ENCODE data around the gene ARHGAP29. TPM values are rescaled to one million over a fixed set of nuclear protein-coding genes. Genes with fewer than 3 reads are reported as not detected.

ARHGAP29 gene
- total and polyA plus RNA-seq, 2 of the 8 experiments (the other 6 are each of a cell fraction or from before 2014, with no cell fraction given), result 0.57 to 3.2 TPM

DNA sequence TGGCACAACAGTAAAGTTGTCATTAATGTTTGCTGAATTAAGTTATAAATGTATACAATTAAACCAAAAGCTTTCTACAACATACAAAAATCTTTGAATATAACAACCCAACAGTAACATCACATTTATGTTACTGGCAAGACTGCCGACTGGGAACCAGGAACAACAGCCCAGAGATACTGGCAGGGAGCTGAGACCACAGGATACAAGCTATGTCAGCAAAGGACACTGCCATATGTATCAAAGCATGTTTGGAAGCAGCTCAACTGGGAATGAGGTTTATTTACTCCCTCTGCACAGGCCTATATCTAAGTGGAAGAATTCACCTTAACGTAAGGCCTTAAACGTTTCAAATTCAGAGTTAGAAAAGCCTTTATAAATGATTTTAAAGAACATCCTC is 50.4 kb downstream of the ARHGAP29 start:
- Histone ChIP-seq H2BK20ac (ENCODE audit: low read length) (no peak overlapping the region), H2AFZ (ENCODE audit: low read length) (no peak overlapping the region), H3K4me1 (replicated peaks in 1 of 4; ENCODE audit: control insufficient read depth in 3 of 4, insufficient read depth in 4 of 4, low read length in 3 of 4) (no peaks in the 10 kb centered on the region), H2BK12ac (ENCODE audit: low read depth, low read length) (no peak overlapping the region), H3K23me2 (ENCODE audit: low read depth, low read length) (no peaks in the 10 kb centered on the region), H4K5ac (ENCODE audit: insufficient read length, low read depth, low read length) (no peak overlapping the region), H3K36me3 (ENCODE audit: control insufficient read depth in 2 of 4, insufficient read depth in 4 of 4, low read length in 3 of 4) (no peaks in the 10 kb centered on the region), H3K14ac (ENCODE audit: insufficient read length) (no peak overlapping the region), H2BK120ac (replicated peaks; ENCODE audit: low read depth, low read length) (no peak overlapping the region), H3K4me2 (ENCODE audit: insufficient read depth in 1 of 2, low read depth in 2 of 2, low read length in 2 of 2) (no peak overlapping the region), H3K79me2 (ENCODE audit: control insufficient read depth in 1 of 2, insufficient read depth in 2 of 2, low read length in 2 of 2) (no peaks in the 10 kb centered on the region), H2AK5ac (ENCODE audit: low read depth, low read length) (no peak overlapping the region), H3K79me1 (ENCODE audit: low read depth, low read length) (no peaks in the 10 kb centered on the region), H3K9me3 (ENCODE audit: insufficient read depth in 2 of 2, low read depth in 1 of 2, low read length in 1 of 2) (no peaks in the 10 kb centered on the region), H3K4me3 (ENCODE audit: extremely low read depth in 1 of 4, insufficient read depth in 2 of 4, low read depth in 3 of 4, low read length in 4 of 4) (no peak overlapping the region), H3K23ac (ENCODE audit: insufficient read length) (no peak overlapping the region), H4K8ac (ENCODE audit: extremely low read depth, insufficient read depth, low read length) (no peak overlapping the region), H3K4ac (replicated peaks; ENCODE audit: insufficient read length, low read depth, low read length) (no peak overlapping the region), H4K91ac (replicated peaks; ENCODE audit: insufficient read length, low read length) (no peak overlapping the region), H3K9ac (replicated peaks in 1 of 4; ENCODE audit: extremely low read depth in 1 of 4, low read depth in 3 of 4, low read length in 3 of 4) (no peak overlapping the region), H3K27ac (ENCODE audit: low read depth, low read length) (no peak overlapping the region), H3K56ac (replicated peaks; ENCODE audit: insufficient read length, low read depth, low read length) (no peak overlapping the region), H3K18ac (ENCODE audit: extremely low read depth, low read length) (no peak overlapping the region), H2BK5ac (ENCODE audit: low read depth, low read length) (no peak overlapping the region), H4K20me1 (replicated peaks in 1 of 2; ENCODE audit: control insufficient read depth in 1 of 2, insufficient read depth in 2 of 2, low read length in 2 of 2) (no peaks in the 10 kb centered on the region), H3K27me3 (replicated peaks in 1 of 4; ENCODE audit: control insufficient read depth in 3 of 4, extremely low read depth in 1 of 4, insufficient read depth in 3 of 4, low read length in 3 of 4) (no peaks in the 10 kb centered on the region; a peak in 1 of 7 replicates), H2BK15ac (ENCODE audit: low read length) (no peak overlapping the region)
- DNase-seq (ENCODE audit: low read depth in 1 of 2, low spot score in 2 of 2), result no peak
- POLR2A ChIA-PET (ENCODE audit: partially characterized antibody), result no interaction called here
- 86% methylated on average over 3 of the region's 3 CpGs; no CpG with 5 or more reads in 1 of the 2 experiments for WGBS, 2 experiments (ENCODE audit: extremely low coverage in 1 of 2, insufficient coverage in 1 of 2, insufficient read length in 1 of 2, insufficient replicate concordance in 2 of 2, low coverage in 1 of 2, low lambda C conversion rate in 2 of 2, missing lambda C conversion rate in 1 of 2)
- no peak for FAIRE-seq
- CTCF ChIA-PET (ENCODE audit: partially characterized antibody), result interaction anchor here (0.6 to 1.4 kb wide), 9 partner anchors 18 to 283 kb away, joined by 3 to 5 read pairs (median 4); partner anchors contain the start of gene ARHGAP29
- TF ChIP-seq FOSL1 (IDR thresholded peaks at IDR 0.05; ENCODE audit: insufficient read depth, low read depth, low read length), result no peak
- TF ChIP-seq PHF8 (conservative IDR thresholded peaks at IDR 0.05; ENCODE audit: low read depth, low read length), result no peak
- TF ChIP-seq TBP (IDR thresholded peaks at IDR 0.05; ENCODE audit: low read depth, low read length), result no peak
- no peak for TF ChIP-seq CREB1 (IDR thresholded peaks at IDR 0.05)
- TF ChIP-seq CHD1 (IDR thresholded peaks at IDR 0.05; ENCODE audit: low read depth, low read length), result no peak
- no peak for TF ChIP-seq HDAC2 (IDR thresholded peaks at IDR 0.05; ENCODE audit: borderline replicate concordance in 1 of 2, low read depth in 2 of 2, low read length in 2 of 2)
- no peak for TF ChIP-seq YY1 (IDR thresholded peaks at IDR 0.05; ENCODE audit: low read depth, low read length)
- TF ChIP-seq RAD21 (IDR thresholded peaks at IDR 0.05 in 1 of 2, conservative IDR thresholded peaks at IDR 0.05 in 1 of 2; ENCODE audit: low read depth in 2 of 2, low read length in 2 of 2), result no peak
- TF ChIP-seq GTF2F1 (IDR thresholded peaks at IDR 0.05; ENCODE audit: borderline replicate concordance, low read depth, low read length), result no peak
